ENCODE data around the gene PARD3.

PARD3 gene

GRCh38 chr10:34766266-34766600 lies 48.9 kb downstream of the PARD3 start:
- no peak for DNase-seq (ENCODE audit: low read depth)
- in situ Hi-C loops (cut with HindIII; ENCODE audit: low sequenced_read_pairs): no loop called here
- TF ChIP-seq, protein P1, sequence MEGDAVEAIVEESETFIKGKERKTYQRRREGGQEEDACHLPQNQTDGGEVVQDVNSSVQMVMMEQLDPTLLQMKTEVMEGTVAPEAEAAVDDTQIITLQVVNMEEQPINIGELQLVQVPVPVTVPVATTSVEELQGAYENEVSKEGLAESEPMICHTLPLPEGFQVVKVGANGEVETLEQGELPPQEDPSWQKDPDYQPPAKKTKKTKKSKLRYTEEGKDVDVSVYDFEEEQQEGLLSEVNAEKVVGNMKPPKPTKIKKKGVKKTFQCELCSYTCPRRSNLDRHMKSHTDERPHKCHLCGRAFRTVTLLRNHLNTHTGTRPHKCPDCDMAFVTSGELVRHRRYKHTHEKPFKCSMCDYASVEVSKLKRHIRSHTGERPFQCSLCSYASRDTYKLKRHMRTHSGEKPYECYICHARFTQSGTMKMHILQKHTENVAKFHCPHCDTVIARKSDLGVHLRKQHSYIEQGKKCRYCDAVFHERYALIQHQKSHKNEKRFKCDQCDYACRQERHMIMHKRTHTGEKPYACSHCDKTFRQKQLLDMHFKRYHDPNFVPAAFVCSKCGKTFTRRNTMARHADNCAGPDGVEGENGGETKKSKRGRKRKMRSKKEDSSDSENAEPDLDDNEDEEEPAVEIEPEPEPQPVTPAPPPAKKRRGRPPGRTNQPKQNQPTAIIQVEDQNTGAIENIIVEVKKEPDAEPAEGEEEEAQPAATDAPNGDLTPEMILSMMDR (IDR thresholded peaks at IDR 0.05; ENCODE audit: low read depth, low read length, missing control alignments): no peak

GRCh38 chr10:34764472-34764946 lies 50.6 kb downstream of the PARD3 start:
- in situ Hi-C loops (cut with HindIII; ENCODE audit: low sequenced_read_pairs): no loop called here
- no peak overlapping the region for H3K4me3 ChIP-seq (ENCODE audit: low read depth, low read length)
- TF ChIP-seq, protein P1 (IDR thresholded peaks at IDR 0.05; ENCODE audit: low read depth, low read length, missing control alignments): no peak
- no peak for DNase-seq (ENCODE audit: low read depth)

More at GRCh38 chr10:34766266-34766600, 48.9 kb downstream of the PARD3 start:
- no peak overlapping the region for H3K4me3 ChIP-seq (ENCODE audit: low read depth, low read length)

DNA sequence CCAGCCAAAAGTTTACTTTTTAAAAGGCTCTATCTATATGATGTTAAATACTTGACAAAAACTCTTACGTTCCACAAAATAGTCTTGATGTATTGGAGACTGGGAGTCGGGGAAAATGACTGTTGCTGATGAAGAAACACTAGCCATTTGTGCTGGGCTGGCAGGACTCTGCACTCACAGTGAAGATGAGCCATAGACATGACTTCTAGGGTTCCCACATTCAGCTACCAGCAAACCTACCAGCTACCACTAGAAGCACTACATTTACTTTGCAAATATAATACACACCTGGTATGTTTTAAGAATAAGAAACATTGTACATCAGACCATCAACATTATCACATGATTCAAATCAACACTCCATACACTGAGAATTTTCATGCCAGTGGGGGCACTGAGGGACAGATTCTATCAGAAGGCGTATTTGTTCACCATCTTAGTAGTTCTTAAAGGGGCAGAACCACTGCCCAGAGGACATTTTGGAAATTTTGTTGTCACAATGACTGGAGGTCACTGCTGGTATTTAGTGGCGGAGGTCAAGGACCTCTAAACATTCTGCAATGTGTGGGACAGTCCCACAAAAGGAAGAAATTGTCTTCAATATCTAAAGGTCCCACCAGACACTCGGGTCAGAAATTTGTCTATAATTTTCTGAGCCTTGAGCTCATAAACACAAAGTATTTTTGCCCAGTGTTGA lies 52.3 kb downstream of the PARD3 start:
- no peak for DNase-seq (ENCODE audit: low read depth)
- H3K4me3 ChIP-seq (ENCODE audit: low read depth, low read length): no peak overlapping the region
- in situ Hi-C loops (cut with HindIII; ENCODE audit: low sequenced_read_pairs): no loop called here
- TF ChIP-seq, protein P1 (IDR thresholded peaks at IDR 0.05; ENCODE audit: low read depth, low read length, missing control alignments): no peak

- TF ChIP-seq, protein P1 (IDR thresholded peaks at IDR 0.05; ENCODE audit: low read depth, low read length, missing control alignments): no peak
- in situ Hi-C loops (cut with HindIII; ENCODE audit: low sequenced_read_pairs): no loop called here
- H3K4me3 ChIP-seq (ENCODE audit: low read depth, low read length): no peak overlapping the region
- no peak for DNase-seq (ENCODE audit: low read depth)
These were observed 52.9 kb downstream of the PARD3 start for GRCh38 chr10:34762156-34762555.

DNA sequence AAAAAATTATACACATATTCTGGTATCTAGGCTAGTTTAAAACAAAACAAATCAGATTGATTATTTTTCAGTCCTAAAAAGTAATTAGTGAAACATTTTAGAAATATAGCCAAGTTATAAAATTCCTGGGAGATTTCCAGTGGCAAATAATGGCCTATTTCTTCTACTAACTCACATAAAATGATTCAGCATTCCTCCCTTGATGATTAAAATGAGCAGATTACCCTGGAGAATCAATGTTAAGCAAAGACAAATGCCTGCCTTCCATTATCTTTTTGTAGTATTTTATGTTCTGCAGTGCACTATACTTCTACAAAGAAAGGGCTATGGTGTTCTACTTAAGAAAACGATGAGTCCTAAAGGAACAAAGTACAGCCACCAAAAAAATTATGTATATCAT lies 53.6 kb downstream of the PARD3 start:
- no peak overlapping the region for H3K4me3 ChIP-seq (ENCODE audit: low read depth, low read length)
- no peak for DNase-seq (ENCODE audit: low read depth)
- in situ Hi-C loops (cut with HindIII; ENCODE audit: low sequenced_read_pairs): no loop called here
- TF ChIP-seq, protein P1 (IDR thresholded peaks at IDR 0.05; ENCODE audit: low read depth, low read length, missing control alignments): no peak

GRCh38 chr10:34760606-34761005 lies 54.5 kb downstream of the PARD3 start:
- TF ChIP-seq, protein P1 (IDR thresholded peaks at IDR 0.05; ENCODE audit: low read depth, low read length, missing control alignments): no peak
- in situ Hi-C loops (cut with HindIII; ENCODE audit: low sequenced_read_pairs): no loop called here
- no peak overlapping the region for H3K4me3 ChIP-seq (ENCODE audit: low read depth, low read length)
- DNase-seq (ENCODE audit: low read depth): no peak
